Measurements from ENCODE around the gene ACAN. TPM values are rescaled to one million over a fixed set of nuclear protein-coding genes. Genes with fewer than 3 reads are reported as not detected.

Gene ACAN
- total RNA-seq, 1 experiment from 2014 or later = 0.50 TPM

DNA sequence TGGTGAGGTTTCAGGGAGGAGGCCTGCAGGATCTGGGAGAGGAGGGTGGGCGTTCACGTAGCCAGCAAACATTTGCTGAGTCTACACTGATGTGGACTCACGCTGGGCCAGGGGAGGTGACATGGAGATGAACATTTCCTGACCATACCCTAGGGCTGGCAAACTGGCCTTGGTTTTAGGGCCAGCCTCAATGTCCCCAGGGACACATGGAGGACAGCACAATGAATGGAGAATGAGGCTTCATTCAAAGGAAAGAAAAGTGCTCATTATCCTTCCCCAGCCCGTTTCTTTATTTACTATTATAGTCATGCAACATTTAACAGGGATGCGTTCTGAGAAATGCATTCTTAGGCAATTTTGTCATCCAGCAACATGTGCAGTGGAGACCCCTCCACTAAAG is 26.8 kb downstream of the ACAN start:
- no peak overlapping the region for H2BK15ac ChIP-seq (ENCODE audit: low read depth, low read length)
- Mint-ChIP-seq H3K36me3 (ENCODE audit: insufficient read depth in 1 of 3, low read depth in 3 of 3) (no peaks in the 10 kb centered on the region), H3K9me3 (no peaks in the 10 kb centered on the region; a peak in 1 of 5 replicates), H3K27me3 (ENCODE audit: low read depth) (peaks cover 7% of the 10 kb centered on the region), H3K27ac (no peak overlapping the region), H3K4me1 (peaks cover 13 to 16% of the 10 kb centered on the region in 2 experiments), H3K4me3 (no peak overlapping the region)
- no peak overlapping the region for H4K8ac ChIP-seq (replicated peaks; ENCODE audit: insufficient read length, low read depth, low read length)
- H2AK5ac ChIP-seq (ENCODE audit: insufficient read length, low read length) = no peak overlapping the region
- no peak overlapping the region for H3K14ac ChIP-seq (ENCODE audit: insufficient read depth, low read length)
- no peak for DNase-seq
- H3K27me3 ChIP-seq (ENCODE audit: insufficient read depth, low read length) = no peaks in the 10 kb centered on the region
- no peak overlapping the region for H2BK20ac ChIP-seq (ENCODE audit: low read depth, low read length, poor library complexity, severe bottlenecking)
- H3K79me2 ChIP-seq (ENCODE audit: insufficient read depth, low read length) = no peaks in the 10 kb centered on the region
- no peak overlapping the region for H3K4ac ChIP-seq (ENCODE audit: low read depth, low read length)
- H3K9me3 ChIP-seq (ENCODE audit: control insufficient read depth, low read depth, low read length) = no peaks in the 10 kb centered on the region
- no peaks in the 10 kb centered on the region for H4K20me1 ChIP-seq (ENCODE audit: control insufficient read depth, insufficient read depth, insufficient read length)
- no peaks in the 10 kb centered on the region for H3K23me2 ChIP-seq (ENCODE audit: insufficient read length, low read depth, low read length, poor library complexity, severe bottlenecking)
- no peak overlapping the region for H3K4me2 ChIP-seq (ENCODE audit: insufficient read depth, insufficient read length, low read length)
- TF ChIP-seq, protein P1, sequence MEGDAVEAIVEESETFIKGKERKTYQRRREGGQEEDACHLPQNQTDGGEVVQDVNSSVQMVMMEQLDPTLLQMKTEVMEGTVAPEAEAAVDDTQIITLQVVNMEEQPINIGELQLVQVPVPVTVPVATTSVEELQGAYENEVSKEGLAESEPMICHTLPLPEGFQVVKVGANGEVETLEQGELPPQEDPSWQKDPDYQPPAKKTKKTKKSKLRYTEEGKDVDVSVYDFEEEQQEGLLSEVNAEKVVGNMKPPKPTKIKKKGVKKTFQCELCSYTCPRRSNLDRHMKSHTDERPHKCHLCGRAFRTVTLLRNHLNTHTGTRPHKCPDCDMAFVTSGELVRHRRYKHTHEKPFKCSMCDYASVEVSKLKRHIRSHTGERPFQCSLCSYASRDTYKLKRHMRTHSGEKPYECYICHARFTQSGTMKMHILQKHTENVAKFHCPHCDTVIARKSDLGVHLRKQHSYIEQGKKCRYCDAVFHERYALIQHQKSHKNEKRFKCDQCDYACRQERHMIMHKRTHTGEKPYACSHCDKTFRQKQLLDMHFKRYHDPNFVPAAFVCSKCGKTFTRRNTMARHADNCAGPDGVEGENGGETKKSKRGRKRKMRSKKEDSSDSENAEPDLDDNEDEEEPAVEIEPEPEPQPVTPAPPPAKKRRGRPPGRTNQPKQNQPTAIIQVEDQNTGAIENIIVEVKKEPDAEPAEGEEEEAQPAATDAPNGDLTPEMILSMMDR (conservative IDR thresholded peaks at IDR 0.05) = no peak
- no peak overlapping the region for H4K91ac ChIP-seq (ENCODE audit: insufficient read length, low read depth, low read length)
- H3K79me1 ChIP-seq (ENCODE audit: insufficient read depth, low read depth, low read length, poor library complexity, severe bottlenecking) = no peaks in the 10 kb centered on the region
- no peaks in the 10 kb centered on the region for H3K4me1 ChIP-seq (ENCODE audit: insufficient read depth, low read length)
- H3K18ac ChIP-seq (ENCODE audit: insufficient read length, low read depth, low read length) = no peak overlapping the region
- H3K9ac ChIP-seq (ENCODE audit: extremely low read depth, insufficient read length, low read length) = no peak overlapping the region
- H2AFZ ChIP-seq (ENCODE audit: low read length) = no peak overlapping the region
- no peak overlapping the region for H3K27ac ChIP-seq (ENCODE audit: insufficient read length, low read depth, low read length)
- no peak overlapping the region for H2BK120ac ChIP-seq (ENCODE audit: low read depth, low read length, poor library complexity, severe bottlenecking)
- no peak overlapping the region for H3T11ph ChIP-seq (ENCODE audit: low read length)
- H3K56ac ChIP-seq (ENCODE audit: insufficient read length, low read depth, low read length) = no peak overlapping the region
- no peak overlapping the region for H4K5ac ChIP-seq (ENCODE audit: insufficient read length, low read depth, low read length)
- H2BK5ac ChIP-seq (ENCODE audit: insufficient read length, low read length) = no peak overlapping the region
- no peak overlapping the region for H3K23ac ChIP-seq (ENCODE audit: insufficient read length, low read depth, low read length)
- H2BK12ac ChIP-seq (ENCODE audit: insufficient read length, low read depth, low read length) = no peak overlapping the region
- WGBS (ENCODE audit: extremely low coverage, insufficient read length, low lambda C conversion rate) = no CpG with 5 or more reads among the region's 5 CpGs
